TTC549 (cell line): ENCODE results near the gene AEBP1.

Experiments
- FAIRE-seq: peaks from 2 replicates; lab custom pipeline; 2012; peaks lifted over from hg19 to GRCh38; lab: Jason Lieb, UNC

AEBP1 gene

DNA sequence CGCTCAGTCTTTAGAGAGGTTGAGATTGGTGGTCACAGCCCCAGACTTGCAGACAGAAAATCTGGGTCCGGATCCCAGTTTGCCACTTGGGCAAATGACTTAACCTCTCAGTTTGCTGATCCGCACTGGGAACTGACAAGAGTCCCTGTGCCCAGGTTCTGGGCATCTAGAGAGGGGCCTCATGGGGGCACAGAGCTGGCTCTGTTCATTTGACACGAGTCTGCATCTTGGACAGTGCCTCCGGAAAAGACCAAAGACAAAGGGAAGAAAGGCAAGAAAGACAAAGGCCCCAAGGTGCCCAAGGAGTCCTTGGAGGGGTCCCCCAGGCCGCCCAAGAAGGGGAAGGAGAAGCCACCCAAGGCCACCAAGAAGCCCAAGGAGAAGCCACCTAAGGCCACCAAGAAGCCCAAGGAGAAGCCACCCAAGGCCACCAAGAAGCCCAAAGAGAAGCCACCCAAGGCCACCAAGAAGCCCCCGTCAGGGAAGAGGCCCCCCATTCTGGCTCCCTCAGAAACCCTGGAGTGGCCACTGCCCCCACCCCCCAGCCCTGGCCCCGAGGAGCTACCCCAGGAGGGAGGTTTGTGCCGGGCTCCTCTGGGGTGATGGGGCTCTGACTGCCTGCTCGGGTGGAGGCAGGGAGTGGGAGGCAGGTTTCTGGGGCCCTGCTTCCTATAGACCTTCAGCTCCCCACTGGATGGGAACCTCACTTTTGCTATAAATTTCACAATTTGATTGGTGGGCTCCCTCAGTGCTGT lies 2.3 kb downstream of the AEBP1 start:
- FAIRE-seq, result no peak

DNA sequence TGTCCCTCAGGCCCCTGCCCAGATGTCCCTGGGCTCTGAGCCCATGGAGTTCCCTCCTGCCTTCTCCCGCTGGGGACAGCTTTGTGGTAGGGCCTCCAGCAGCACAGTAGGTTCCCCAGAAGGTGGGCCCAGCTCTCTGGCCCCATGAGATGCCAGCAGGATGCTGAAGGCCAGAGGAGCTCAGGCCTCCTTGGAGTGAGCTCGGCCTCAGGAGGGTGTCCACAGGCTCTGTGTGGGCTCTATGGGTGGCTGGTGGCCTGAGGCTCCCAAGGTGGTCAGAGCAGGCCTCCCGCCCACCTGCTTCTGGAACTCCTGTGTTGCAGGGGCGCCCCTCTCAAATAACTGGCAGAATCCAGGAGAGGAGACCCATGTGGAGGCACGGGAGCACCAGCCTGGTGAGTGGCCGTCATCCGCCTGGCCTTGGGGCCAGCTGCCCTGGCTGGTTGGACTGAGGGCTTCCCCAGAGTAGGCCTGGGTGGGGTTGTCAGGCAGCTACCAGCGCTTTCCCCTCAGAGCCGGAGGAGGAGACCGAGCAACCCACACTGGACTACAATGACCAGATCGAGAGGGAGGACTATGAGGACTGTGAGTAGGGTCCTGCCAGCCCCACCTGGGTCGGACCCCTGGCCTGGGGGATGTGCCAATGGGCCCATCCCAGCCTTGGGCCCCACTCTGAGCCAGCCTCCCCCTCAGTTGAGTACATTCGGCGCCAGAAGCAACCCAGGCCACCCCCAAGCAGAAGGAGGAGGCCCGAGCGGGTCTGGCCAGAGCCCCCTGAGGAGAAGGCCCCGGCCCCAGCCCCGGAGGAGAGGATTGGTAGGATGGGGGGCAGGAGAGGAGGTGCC lies 3.2 kb downstream of the AEBP1 start:
- no peak for FAIRE-seq

DNA sequence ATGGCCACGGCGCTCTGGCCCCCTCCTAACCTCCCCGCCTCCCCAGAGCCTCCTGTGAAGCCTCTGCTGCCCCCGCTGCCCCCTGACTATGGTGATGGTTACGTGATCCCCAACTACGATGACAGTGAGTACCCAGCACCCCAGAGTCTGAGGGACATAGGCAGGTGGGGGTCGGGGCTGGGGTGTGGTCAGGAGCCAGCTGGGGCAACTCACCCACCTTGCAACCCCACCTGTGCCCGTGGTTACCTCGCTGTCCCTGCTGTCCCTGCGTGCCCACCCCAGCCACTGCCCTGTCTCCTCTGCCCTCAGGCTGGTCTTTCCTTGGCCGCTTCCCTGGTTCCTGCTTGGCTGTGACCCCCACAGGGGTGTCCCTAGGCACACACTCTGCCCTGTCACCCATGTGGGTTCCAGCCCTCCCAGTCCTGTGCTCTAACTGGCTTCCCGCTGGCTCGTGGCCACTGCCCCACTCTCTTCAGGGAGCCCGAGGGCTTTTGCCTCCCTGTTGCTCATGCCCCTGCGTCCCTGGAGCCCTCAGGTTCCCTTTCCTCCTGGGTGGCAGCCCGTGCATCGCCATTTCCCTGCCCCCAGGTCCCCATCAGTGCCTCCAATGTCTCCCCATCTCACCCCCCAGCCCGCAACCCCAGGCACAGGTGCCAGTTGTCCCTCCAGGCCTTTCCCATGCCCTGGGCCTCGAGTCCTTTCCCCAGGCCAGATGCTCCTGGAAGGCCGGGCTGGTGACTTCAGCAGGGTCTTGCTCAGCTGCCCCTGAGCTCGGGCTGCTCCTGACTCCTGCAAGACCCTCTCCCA lies 4.0 kb downstream of the AEBP1 start:
- no peak for FAIRE-seq

DNA sequence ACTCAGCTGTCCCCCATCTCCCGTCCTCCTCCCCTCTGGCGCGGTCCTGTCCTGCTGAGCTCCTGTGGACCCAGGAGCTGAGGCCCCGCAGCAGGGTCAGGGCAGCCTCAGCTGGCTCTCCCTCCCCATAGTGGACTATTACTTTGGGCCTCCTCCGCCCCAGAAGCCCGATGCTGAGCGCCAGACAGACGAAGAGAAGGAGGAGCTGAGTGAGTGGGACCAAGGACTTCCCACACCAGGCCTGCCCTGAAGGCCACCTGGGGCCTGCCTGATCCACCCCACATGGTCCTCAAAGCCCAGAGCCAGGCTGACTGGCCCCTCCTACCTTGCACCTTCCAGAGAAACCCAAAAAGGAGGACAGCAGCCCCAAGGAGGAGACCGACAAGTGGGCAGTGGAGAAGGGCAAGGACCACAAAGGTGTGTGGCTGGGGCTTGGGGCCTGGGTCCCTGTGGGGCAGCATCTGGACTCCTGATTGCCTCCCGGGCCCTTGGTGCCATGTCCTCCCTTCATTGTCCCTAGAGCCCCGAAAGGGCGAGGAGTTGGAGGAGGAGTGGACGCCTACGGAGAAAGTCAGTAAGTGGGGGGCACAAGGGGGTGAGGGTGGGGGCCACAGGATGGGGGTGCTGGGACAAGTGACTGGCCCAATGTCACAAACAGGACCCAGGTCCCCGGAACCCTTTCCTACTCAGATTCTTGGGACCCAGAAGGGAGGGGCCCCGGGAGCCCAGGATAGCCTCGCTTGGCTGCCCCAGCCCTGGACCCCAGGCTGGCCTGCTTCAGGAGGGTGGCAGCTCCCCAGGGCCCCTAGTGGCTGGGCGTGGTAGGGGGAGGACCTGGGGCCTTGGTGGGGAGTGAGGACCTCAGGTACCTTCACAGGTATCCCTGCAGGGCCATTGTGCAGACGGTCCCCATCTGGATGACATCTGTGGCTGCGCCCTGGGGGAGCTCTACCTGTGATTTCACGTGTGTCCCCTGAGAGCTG lies 4.9 kb downstream of the AEBP1 start:
- FAIRE-seq, result no peak

DNA sequence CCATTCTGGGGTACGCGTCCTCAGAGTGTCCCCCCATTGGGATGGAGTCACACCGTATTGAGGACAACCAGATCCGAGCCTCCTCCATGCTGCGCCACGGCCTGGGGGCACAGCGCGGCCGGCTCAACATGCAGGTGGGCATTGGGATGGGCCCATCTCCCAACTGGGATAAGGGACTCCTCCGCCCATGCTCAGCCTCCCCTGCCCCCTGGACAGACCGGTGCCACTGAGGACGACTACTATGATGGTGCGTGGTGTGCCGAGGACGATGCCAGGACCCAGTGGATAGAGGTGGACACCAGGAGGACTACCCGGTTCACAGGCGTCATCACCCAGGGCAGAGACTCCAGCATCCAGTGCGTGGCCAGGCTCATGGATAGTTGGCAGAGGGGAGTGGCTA lies 5.8 kb downstream of the AEBP1 start:
- no peak for FAIRE-seq

DNA sequence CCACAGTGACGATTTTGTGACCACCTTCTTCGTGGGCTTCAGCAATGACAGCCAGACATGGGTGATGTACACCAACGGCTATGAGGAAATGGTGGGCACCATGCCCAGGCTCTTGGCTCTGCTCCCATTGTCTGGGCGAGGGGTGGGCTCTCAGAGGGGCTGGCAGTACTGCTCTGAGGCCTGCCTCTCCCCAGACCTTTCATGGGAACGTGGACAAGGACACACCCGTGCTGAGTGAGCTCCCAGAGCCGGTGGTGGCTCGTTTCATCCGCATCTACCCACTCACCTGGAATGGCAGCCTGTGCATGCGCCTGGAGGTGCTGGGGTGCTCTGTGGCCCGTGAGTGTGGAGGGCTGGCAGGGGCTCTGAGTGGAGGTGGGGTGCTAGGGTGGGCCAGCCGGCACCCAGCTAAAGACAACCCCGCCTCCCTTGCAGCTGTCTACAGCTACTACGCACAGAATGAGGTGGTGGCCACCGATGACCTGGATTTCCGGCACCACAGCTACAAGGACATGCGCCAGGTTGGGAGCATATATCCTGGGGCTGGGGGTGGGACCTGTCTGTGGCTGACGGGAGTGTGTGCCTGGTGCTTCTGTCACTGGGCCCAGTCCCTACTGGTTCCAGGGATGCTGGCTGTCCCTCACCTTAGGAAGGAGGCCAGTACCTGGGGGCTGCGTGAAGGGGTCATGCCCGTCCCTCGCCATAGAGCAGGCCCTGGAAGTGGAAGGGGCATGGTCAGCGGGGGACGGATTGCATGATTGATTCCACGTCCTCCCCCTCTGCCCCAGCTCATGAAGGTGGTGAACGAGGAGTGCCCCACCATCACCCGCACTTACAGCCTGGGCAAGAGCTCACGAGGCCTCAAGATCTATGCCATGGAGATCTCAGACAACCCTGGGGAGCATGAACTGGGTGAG lies 6.8 kb downstream of the AEBP1 start:
- FAIRE-seq, result no peak

DNA sequence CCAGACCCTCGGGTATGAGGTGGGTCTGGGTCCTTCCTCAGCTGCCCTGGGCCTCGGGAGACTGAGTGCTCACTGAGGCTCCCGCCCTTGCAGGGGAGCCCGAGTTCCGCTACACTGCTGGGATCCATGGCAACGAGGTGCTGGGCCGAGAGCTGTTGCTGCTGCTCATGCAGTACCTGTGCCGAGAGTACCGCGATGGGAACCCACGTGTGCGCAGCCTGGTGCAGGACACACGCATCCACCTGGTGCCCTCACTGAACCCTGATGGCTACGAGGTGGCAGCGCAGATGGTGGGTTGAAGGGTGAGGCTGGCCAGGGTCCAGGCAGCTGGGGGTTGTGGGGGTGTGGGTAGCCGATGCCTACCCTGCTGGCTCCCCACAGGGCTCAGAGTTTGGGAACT lies 7.6 kb downstream of the AEBP1 start:
- no peak for FAIRE-seq

DNA sequence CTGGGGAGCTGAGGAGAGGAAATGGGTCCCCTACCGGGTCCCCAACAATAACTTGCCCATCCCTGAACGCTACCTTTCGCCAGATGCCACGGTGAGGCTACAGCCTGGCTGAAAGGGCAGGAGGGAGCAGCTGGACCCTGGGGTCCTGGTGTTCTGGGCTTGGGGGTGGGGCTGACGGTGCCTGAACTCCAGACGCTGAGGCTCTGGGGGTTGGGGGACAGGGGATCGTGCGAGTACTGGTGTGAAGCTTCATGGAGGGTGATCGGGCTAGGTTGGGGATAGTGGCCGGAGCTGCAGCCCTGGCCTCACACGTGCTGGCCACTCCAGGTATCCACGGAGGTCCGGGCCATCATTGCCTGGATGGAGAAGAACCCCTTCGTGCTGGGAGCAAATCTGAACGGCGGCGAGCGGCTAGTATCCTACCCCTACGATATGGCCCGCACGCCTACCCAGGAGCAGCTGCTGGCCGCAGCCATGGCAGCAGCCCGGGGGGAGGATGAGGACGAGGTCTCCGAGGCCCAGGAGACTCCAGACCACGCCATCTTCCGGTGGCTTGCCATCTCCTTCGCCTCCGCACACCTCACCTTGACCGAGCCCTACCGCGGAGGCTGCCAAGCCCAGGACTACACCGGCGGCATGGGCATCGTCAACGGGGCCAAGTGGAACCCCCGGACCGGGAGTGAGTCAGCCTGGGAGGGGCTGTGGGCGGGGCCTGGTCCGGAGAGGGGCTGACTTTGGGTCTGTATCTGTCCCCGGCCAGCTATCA lies 8.3 kb downstream of the AEBP1 start:
- no peak for FAIRE-seq

DNA sequence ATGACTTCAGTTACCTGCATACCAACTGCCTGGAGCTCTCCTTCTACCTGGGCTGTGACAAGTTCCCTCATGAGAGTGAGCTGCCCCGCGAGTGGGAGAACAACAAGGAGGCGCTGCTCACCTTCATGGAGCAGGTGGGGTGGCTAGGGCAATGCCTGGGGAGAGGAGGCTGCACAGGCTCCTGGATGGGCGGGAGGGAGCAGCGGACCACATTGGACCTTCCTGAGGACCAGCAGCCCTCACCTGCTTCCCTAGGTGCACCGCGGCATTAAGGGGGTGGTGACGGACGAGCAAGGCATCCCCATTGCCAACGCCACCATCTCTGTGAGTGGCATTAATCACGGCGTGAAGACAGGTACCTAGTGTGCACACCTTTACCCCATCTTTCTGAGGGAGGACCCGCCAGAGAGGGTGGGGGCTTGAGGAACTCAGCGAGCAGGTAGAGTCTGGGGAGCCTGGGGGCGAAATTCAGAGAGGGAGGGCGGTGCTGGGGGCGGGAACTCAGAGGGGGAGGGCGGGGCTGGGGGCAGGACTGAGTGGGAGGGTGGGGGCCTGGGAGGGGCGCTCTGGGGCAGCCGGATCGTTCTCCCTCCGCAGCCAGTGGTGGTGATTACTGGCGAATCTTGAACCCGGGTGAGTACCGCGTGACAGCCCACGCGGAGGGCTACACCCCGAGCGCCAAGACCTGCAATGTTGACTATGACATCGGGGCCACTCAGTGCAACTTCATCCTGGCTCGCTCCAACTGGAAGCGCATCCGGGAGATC lies 9.0 kb downstream of the AEBP1 start:
- FAIRE-seq, result no peak

DNA sequence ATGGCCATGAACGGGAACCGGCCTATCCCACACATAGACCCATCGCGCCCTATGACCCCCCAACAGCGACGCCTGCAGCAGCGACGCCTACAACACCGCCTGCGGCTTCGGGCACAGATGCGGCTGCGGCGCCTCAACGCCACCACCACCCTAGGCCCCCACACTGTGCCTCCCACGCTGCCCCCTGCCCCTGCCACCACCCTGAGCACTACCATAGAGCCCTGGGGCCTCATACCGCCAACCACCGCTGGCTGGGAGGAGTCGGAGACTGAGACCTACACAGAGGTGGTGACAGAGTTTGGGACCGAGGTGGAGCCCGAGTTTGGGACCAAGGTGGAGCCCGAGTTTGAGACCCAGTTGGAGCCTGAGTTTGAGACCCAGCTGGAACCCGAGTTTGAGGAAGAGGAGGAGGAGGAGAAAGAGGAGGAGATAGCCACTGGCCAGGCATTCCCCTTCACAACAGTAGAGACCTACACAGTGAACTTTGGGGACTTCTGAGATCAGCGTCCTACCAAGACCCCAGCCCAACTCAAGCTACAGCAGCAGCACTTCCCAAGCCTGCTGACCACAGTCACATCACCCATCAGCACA lies 9.7 kb downstream of the AEBP1 start:
- FAIRE-seq, result no peak

DNA sequence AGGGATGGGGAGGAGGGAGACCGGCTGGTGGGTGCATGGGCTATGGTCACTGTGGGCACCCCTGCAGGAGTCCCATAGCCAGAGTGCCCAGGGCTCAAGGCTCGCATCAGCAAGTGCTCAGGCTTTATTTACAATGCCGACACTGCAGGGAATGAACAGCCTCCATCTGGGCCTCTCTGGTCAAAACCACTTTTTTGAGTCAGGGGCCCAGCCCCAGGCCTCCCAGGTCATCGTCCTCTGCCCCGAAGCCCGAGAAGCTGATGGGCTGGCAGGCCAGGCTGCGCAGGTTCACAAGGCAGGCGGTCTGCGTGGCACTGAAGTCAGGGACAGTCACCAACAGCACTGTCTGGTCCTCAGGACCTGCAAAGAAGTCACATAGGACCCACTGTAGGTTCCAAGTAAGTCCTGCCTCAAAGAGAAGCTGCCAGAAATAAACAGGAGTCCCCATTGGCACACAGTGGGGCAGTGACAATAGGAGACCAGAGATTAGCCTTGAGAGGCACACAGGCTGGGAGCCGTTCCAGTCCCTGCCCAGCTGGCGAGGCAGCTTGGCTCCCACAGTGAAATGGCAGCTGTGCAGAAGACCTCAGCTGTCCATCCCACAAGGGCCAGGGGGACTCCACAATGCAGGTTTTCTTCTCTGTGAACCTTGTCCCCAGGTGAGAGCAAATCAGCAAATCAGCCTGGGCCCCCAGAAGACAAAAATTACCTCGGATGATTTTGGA lies 10.6 kb downstream of the AEBP1 start:
- FAIRE-seq, result no peak

DNA sequence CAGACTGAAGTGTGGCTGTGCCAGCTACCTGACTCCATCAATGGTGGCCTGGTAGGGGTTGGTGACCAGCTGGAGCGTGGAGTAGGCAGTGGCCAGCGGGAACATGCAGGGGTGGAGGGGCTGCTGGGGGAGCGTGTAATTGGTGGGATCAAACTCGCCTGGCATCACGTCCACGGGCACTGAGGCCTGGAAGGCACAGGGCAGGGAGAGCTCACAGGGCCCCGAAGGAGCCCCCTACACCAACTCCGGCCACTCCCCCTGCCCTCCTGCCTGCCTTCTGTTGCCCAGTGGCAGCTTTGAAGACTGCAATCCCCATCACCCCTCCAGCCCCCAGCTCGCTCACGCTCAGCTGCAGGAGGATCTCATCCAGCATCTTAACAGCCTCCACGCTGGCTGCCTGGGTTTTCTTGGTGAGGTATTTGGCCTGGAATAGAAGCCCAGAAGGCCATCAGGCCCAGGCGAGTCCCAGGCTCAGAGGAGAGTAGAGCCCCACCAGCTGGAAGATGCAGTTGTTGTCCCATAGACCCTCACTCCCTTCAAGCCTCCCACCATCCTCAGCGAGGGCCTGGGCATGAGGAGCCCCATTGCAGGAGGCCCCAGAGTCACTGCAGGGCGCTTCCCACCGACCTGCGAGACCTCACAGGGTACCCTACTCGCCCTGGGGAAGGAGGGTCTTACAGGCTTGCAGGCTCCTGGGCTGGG lies 12.1 kb downstream of the AEBP1 start:
- no peak for FAIRE-seq

DNA sequence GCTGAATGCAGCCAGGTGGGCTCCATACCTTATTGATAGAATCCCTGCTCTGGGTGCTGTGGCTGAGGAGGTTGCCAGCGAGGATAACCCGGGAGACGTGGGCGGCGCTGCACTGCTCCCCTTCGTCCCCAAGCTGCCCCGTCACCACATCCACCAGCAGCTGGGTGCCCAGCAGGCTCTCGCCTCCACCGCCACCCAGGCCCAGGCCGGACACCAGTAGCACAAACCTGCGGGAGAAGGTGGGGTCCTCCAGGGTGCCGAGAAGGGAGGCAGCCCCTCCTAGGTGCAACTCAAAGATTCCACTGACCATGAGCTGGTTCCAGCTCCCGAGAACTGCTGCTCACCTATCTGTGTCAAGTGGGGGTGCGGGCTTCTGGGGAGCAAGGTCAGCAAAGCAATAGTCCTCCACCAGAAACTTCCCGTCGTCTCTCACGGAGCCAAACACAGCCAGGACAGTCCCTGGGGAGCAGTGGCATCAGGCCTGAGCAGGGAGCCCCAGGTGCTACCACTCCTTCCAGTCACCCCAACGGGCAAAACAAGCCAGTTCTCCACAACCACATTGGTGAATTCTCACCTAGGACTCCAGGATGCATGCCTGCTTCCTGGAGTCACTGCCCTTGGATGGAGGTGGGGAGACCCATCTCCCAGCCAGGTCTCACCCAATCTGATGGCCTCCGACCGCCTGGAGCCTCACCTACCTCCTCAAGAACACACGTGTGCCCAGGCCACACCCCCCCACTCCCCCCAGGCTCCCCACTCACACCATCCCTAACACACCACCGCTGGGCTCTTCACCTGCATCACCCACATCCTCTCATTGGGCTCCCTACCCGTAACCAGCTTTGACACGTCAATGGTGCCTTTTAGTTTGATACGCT lies 12.9 kb downstream of the AEBP1 start:
- FAIRE-seq, result no peak

DNA sequence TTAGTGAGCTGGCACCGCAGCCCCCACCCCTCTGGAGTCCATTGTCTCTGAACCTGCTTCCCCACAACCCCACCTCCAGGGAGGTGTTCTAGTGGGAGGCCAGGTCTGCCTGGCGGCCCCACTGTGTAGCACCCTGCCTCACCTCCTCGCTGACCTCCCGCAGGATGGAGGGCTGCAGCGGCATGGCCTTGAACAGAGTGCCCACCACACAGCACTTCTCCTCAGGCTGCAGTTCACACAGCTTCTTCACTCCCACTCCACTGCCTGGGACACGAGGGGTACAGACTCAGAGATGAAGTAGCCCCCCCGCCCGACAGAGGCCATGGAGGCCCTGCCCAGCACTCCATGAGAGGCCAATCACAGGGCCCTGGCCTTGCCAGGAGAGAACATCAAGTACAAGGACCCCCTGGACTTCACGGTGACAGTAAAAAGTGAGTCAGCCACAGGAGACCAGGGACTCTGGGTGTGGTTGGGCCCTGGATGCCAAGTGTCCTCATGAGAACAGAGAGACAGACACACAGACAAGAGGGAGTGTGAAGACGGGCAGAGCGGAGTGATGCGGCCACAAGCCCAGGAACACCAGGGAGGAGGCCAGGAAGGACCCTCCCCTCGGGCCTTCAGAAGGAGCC lies 13.8 kb downstream of the AEBP1 start:
- FAIRE-seq, result no peak

DNA sequence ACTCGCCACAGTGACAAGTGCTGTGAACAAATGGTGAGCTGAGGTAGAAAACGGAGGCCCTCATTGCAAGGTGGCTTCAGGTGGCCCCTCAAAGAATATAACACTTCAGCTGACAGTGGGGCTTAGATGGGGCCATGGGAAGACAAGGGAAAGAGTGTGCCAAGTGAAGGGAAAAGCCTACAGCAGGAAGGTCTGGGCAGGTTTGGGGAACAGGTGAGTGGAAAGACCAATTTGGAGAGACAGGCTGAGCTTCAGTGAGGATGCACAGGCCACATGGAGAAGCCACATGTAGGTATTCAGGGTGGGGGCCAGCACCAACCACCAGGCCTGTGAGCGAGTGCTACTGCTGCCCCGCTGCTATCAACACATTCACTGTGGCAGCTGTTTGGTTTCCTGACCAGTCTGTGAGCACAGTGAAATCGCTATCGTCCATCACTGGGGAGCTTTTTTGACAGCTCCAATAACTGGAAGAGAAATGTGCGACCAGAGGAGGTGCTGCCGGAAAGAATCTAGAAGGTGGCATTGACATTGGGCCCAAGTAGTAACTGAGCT lies 15.8 kb downstream of the AEBP1 start:
- FAIRE-seq, result no peak
